DOHH2 (cell line): ENCODE results near the gene USP20.

ENCODE experiments used
- CTCF ChIP-seq: fragments of 200-600 bp; sonication (generic); IDR thresholded peaks from one replicate; pipeline ENCODE4 v1.5.1; 2014; ENCODE audit warnings: antibody characterized with exemption, mild to moderate bottlenecking, low read depth, low read length; ENCODE audit not compliant: poor library complexity, severe bottlenecking
- EZH2phosphoT487 ChIP-seq: fragments of 200-600 bp; sonication (generic); IDR thresholded peaks from 2 replicates; pipeline ENCODE4 v1.6.1; 2017; ENCODE audit warnings: borderline replicate concordance, mild to moderate bottlenecking, antibody characterized with exemption, low read length, moderate library complexity, mixed read lengths

GRCh38 chr9:129906298-129906697 lies 71.0 kb downstream of the USP20 start:
- TF ChIP-seq CTCF = no peak
- TF ChIP-seq EZH2phosphoT487 = no peak
